ENCODE measurements around the gene TSHZ2.
"Not testable (repeated sequence)": the region's sequence is repeated elsewhere in the genome, so short reads cannot be mapped to it uniquely, and the experiment has no call there.

The TSHZ2 gene

GRCh38 chr20:52962183-52962582 lies 10.0 kb upstream of the TSHZ2 start:
- FAIRE-seq, result no peak
- DNase-seq (ENCODE audit: insufficient read length, low spot score), result no peak
- no peak for TF ChIP-seq CTCF (IDR thresholded peaks at IDR 0.05; ENCODE audit: insufficient read depth, missing control alignments)

GRCh38 chr20:52963131-52963530 lies 9.0 kb upstream of the TSHZ2 start:
- FAIRE-seq (no peak), DNase-seq (ENCODE audit: insufficient read length, low spot score) (no peak)
- TF ChIP-seq CTCF (IDR thresholded peaks at IDR 0.05; ENCODE audit: insufficient read depth, missing control alignments), result no peak

- FAIRE-seq (no peak), DNase-seq (ENCODE audit: insufficient read length, low spot score) (no peak)
- TF ChIP-seq CTCF (IDR thresholded peaks at IDR 0.05; ENCODE audit: insufficient read depth, missing control alignments), result no peak
Measured at GRCh38 chr20:52964131-52964530, 8.0 kb upstream of the TSHZ2 start.

GRCh38 chr20:52965380-52965779 lies 6.8 kb upstream of the TSHZ2 start:
- no peak for TF ChIP-seq CTCF (IDR thresholded peaks at IDR 0.05; ENCODE audit: insufficient read depth, missing control alignments)
- DNase-seq (ENCODE audit: insufficient read length, low spot score) (no peak), FAIRE-seq (no peak)

GRCh38 chr20:52965819-52966218 lies 6.3 kb upstream of the TSHZ2 start:
- DNase-seq (ENCODE audit: insufficient read length, low spot score) (no peak), FAIRE-seq (no peak)
- no peak for TF ChIP-seq CTCF (IDR thresholded peaks at IDR 0.05; ENCODE audit: insufficient read depth, missing control alignments)

GRCh38 chr20:52966543-52966942 lies 5.6 kb upstream of the TSHZ2 start:
- DNase-seq (ENCODE audit: insufficient read length, low spot score); FAIRE-seq: not testable (repeated sequence)

- FAIRE-seq, result no peak
- no peak for TF ChIP-seq CTCF (IDR thresholded peaks at IDR 0.05; ENCODE audit: insufficient read depth, missing control alignments)
- no peak for DNase-seq (ENCODE audit: insufficient read length, low spot score)
Measured at GRCh38 chr20:52971498-52972189, 514 bp upstream of the TSHZ2 start.
